Measurements from ENCODE around the gene HAGHL.

DNA sequence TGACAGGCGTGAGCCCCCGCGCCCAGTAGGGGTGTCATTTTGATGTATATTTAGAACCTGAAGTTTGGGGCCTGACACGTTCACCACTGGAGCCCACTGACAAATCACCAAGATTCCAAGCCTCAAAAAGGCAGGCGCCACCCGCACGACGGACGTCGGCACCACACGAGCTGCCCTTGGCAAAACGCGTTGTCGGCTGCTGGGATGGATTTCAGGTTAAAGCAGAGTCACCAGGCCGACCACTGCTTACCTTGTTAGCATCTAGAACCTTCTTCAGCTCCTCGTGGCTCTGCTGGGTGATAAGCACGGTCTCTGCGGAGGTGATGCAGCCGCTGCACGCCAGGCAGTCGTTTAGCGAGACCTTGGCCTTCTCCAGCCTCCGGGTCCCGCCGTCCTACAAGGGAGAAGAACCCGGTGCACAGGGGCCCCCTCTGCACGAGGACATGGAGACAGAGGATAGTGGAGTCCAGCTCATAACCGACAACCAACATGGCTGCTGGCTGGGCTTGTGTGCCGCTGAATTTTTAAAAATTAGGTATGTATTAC lies 10.1 kb downstream of the HAGHL start:
- TF ChIP-seq, protein P1, sequence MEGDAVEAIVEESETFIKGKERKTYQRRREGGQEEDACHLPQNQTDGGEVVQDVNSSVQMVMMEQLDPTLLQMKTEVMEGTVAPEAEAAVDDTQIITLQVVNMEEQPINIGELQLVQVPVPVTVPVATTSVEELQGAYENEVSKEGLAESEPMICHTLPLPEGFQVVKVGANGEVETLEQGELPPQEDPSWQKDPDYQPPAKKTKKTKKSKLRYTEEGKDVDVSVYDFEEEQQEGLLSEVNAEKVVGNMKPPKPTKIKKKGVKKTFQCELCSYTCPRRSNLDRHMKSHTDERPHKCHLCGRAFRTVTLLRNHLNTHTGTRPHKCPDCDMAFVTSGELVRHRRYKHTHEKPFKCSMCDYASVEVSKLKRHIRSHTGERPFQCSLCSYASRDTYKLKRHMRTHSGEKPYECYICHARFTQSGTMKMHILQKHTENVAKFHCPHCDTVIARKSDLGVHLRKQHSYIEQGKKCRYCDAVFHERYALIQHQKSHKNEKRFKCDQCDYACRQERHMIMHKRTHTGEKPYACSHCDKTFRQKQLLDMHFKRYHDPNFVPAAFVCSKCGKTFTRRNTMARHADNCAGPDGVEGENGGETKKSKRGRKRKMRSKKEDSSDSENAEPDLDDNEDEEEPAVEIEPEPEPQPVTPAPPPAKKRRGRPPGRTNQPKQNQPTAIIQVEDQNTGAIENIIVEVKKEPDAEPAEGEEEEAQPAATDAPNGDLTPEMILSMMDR (IDR thresholded peaks at IDR 0.05): no peak
- TF ChIP-seq POLR2AphosphoS5 (IDR thresholded peaks at IDR 0.05): no peak

Measured in prostate gland (tissue), 2 donors.